ENCODE data around the gene SCN10A. TPM values are rescaled to one million over a fixed set of nuclear protein-coding genes. Genes with fewer than 3 reads are reported as not detected.

The SCN10A gene
- total RNA-seq, 4 donors from 2014 or later, result 0.15 TPM; not detected in 3

GRCh38 chr3:38746641-38747040 lies 69.4 kb downstream of the SCN10A start:
- Histone ChIP-seq H3K4me3 (no peak overlapping the region), H3K9me3 (no peaks in the 10 kb centered on the region), H3K4me1 (no peaks in the 10 kb centered on the region), H3K36me3 (no peaks in the 10 kb centered on the region), H3K27me3 (peaks cover 4% of the 10 kb centered on the region), H3K27ac (no peak overlapping the region)
- no peak for TF ChIP-seq EP300 (IDR thresholded peaks at IDR 0.05)
- TF ChIP-seq POLR2A (IDR thresholded peaks at IDR 0.05), result no peak
- TF ChIP-seq POLR2AphosphoS5 (IDR thresholded peaks at IDR 0.05), result no peak
- no peak for TF ChIP-seq CTCF (IDR thresholded peaks at IDR 0.05)
- WGBS, 2 donors (ENCODE audit: low coverage in 1 of 2), result 60 to 79% methylated on average over 1 of the region's 1 CpG
- no peak for ATAC-seq

GRCh38 chr3:38743043-38743442 lies 73.0 kb downstream of the SCN10A start:
- no peak overlapping the region for H3K4me3 ChIP-seq
- 72 to 79% methylated on average over 7 of the region's 7 CpGs for WGBS, 2 donors (ENCODE audit: low coverage in 1 of 2)

GRCh38 chr3:38742550-38742949 lies 73.5 kb downstream of the SCN10A start:
- TF ChIP-seq POLR2A (IDR thresholded peaks at IDR 0.05) (no peak), POLR2AphosphoS5 (IDR thresholded peaks at IDR 0.05) (no peak), CTCF (IDR thresholded peaks at IDR 0.05) (no peak), EP300 (IDR thresholded peaks at IDR 0.05) (no peak)

More at GRCh38 chr3:38743043-38743442, 73.0 kb downstream of the SCN10A start:
- no peaks in the 10 kb centered on the region for H3K9me3 ChIP-seq
- ATAC-seq, result no peak
- peaks cover 10% of the 10 kb centered on the region for H3K27me3 ChIP-seq
- H3K36me3 ChIP-seq, result no peaks in the 10 kb centered on the region
- H3K27ac ChIP-seq, result no peak overlapping the region
- H3K4me1 ChIP-seq, result no peaks in the 10 kb centered on the region
- TF ChIP-seq POLR2A (IDR thresholded peaks at IDR 0.05), result no peak
- TF ChIP-seq POLR2AphosphoS5 (IDR thresholded peaks at IDR 0.05), result no peak
- TF ChIP-seq CTCF (IDR thresholded peaks at IDR 0.05), result no peak
- no peak for TF ChIP-seq EP300 (IDR thresholded peaks at IDR 0.05)

GRCh38 chr3:38740537-38740936 lies 75.5 kb downstream of the SCN10A start:
- H3K27me3 ChIP-seq, result peaks cover 10% of the 10 kb centered on the region
- H3K4me3 ChIP-seq, result no peak overlapping the region
- no peaks in the 10 kb centered on the region for H3K4me1 ChIP-seq
- ATAC-seq, result no peak
- H3K9me3 ChIP-seq, result no peaks in the 10 kb centered on the region
- TF ChIP-seq CTCF (IDR thresholded peaks at IDR 0.05) (no peak), POLR2A (IDR thresholded peaks at IDR 0.05) (no peak), EP300 (IDR thresholded peaks at IDR 0.05) (no peak), POLR2AphosphoS5 (IDR thresholded peaks at IDR 0.05) (no peak)
- no peak overlapping the region for H3K27ac ChIP-seq
- no peaks in the 10 kb centered on the region for H3K36me3 ChIP-seq

More at GRCh38 chr3:38742550-38742949, 73.5 kb downstream of the SCN10A start:
- no peak for ATAC-seq
- Histone ChIP-seq H3K9me3 (no peaks in the 10 kb centered on the region), H3K36me3 (no peaks in the 10 kb centered on the region), H3K27ac (no peak overlapping the region), H3K4me3 (no peak overlapping the region), H3K27me3 (peaks cover 10% of the 10 kb centered on the region), H3K4me1 (no peaks in the 10 kb centered on the region)
- WGBS, 2 donors (ENCODE audit: low coverage in 1 of 2), result 100% methylated on average over 1 of the region's 1 CpG

GRCh38 chr3:38739931-38740330 lies 76.1 kb downstream of the SCN10A start:
- Histone ChIP-seq H3K27me3 (peaks cover 10% of the 10 kb centered on the region), H3K4me1 (no peaks in the 10 kb centered on the region), H3K4me3 (no peak overlapping the region), H3K27ac (no peak overlapping the region), H3K36me3 (no peaks in the 10 kb centered on the region), H3K9me3 (no peaks in the 10 kb centered on the region)
- TF ChIP-seq POLR2AphosphoS5 (IDR thresholded peaks at IDR 0.05) (no peak), CTCF (IDR thresholded peaks at IDR 0.05) (no peak), EP300 (IDR thresholded peaks at IDR 0.05) (no peak), POLR2A (IDR thresholded peaks at IDR 0.05) (no peak)
- no peak for ATAC-seq
- WGBS, 2 donors (ENCODE audit: low coverage in 1 of 2), result 55 to 75% methylated on average over 3 of the region's 3 CpGs

Measured in gastroesophageal sphincter (tissue), 4 donors.